Endothelial cell of umbilical vein (primary cell): ENCODE results near the gene ABCC4. TPM values are rescaled to one million over a fixed set of nuclear protein-coding genes. Genes with fewer than 3 reads are reported as not detected.

ENCODE experiments used
- BruUV-seq: library from RNA; stranded (reverse); fragments of 400-500 nt; replicated peaks from 2 replicates; lab custom pipeline; 2021; lab: Mats Ljungman, UMichigan
- CTCF ChIA-PET: fragments of 300-600, 350-600 bp; sonication (Branson Sonifier 250); formaldehyde crosslinking; loops from one replicate; lab custom pipeline; 2021; ENCODE audit warnings: antibody characterized with exemption, inconsistent platforms; lab: Charles Lee
- POLR2A ChIA-PET: fragments of 300-600, 350-600 bp; sonication (Branson Sonifier 250); formaldehyde crosslinking; loops from one replicate; lab custom pipeline; 2021; ENCODE audit warnings: antibody characterized with exemption, inconsistent platforms; lab: Charles Lee
- DNase-seq: peaks from one replicate; pipeline ENCODE4 v3.0.0-alpha.2; 2011; ENCODE audit warnings: low read depth, low spot score
- FAIRE-seq: peaks from 2 replicates; lab custom pipeline; 2011; peaks lifted over from hg19 to GRCh38; lab: Jason Lieb, UNC
- H2AFZ ChIP-seq: 2 replicates; pipeline ENCODE4 v1.6.0; 2012; ENCODE audit warnings: low read depth, low read length, control low read depth, inconsistent platforms
- H3K27ac ChIP-seq: 2 replicates; pipeline ENCODE4 v1.5.1; 2011; ENCODE audit warnings: low read depth, mild to moderate bottlenecking, control low read depth, low read length, moderate library complexity; ENCODE audit not compliant: insufficient read depth
- H3K27me3 ChIP-seq, 2 experiments: 2 replicates each; pipeline versions ENCODE4 v1.6.0 to v1.6.1; 2011; ENCODE audit warnings: low read length in 2 of 2, mixed read lengths in 1 of 2; ENCODE audit not compliant: control insufficient read depth in 2 of 2, insufficient read depth in 2 of 2
- H3K36me3 ChIP-seq, 2 experiments: 2 replicates in 1 of 2; 3 replicates in 1 of 2; pipeline ENCODE4 v1.5.1; 2011; ENCODE audit warnings: low read length in 2 of 2, mild to moderate bottlenecking in 1 of 2, moderate library complexity in 1 of 2; ENCODE audit not compliant: control insufficient read depth in 2 of 2, insufficient read depth in 2 of 2; ENCODE audit errors: extremely low read depth in 1 of 2
- H3K4me1 ChIP-seq: 3 replicates; pipeline ENCODE4 v1.5.1; 2011; ENCODE audit warnings: mild to moderate bottlenecking, low read length; ENCODE audit not compliant: control insufficient read depth, insufficient read depth; ENCODE audit errors: extremely low read depth
- H3K4me2 ChIP-seq: 2 replicates; pipeline ENCODE4 v1.6.1; 2011; ENCODE audit warnings: low read length, control low read depth, mixed read lengths; ENCODE audit not compliant: insufficient read depth
- H3K4me3 ChIP-seq, 3 experiments: fragments of 200-600 bp in 1 of 3; sonication (generic), shearing (Covaris generic) in 1 of 3; replicated peaks in 1 of 3; 2 replicates each; pipeline ENCODE4 v1.5.1; 2011 to 2016; ENCODE audit warnings: control low read depth in 3 of 3, low read length in 3 of 3, mild to moderate bottlenecking in 2 of 3, inconsistent platforms in 1 of 3, low read depth in 1 of 3, moderate library complexity in 1 of 3; ENCODE audit not compliant: insufficient read depth in 1 of 3
- H3K79me2 ChIP-seq: 2 replicates; pipeline ENCODE4 v1.6.0; 2012; ENCODE audit warnings: low read length, inconsistent platforms; ENCODE audit not compliant: control insufficient read depth, insufficient read depth
- H3K9ac ChIP-seq: replicated peaks from 2 replicates; pipeline ENCODE3; 2011; ENCODE audit warnings: low read length, control low read depth; ENCODE audit not compliant: insufficient read depth; ENCODE audit errors: extremely low read depth
- H3K9me1 ChIP-seq: replicated peaks from 3 replicates; pipeline ENCODE4 v1.6.0; 2011; ENCODE audit warnings: mild to moderate bottlenecking, low read length; ENCODE audit not compliant: control insufficient read depth, insufficient read depth; ENCODE audit errors: extremely low read depth
- H3K9me3 ChIP-seq: replicated peaks from 2 replicates; pipeline ENCODE4 v1.5.1; 2012; ENCODE audit warnings: low read length, inconsistent platforms; ENCODE audit not compliant: control insufficient read depth, insufficient read depth
- H4K20me1 ChIP-seq: replicated peaks from 2 replicates; pipeline ENCODE3; 2011; ENCODE audit warnings: mild to moderate bottlenecking, low read length; ENCODE audit not compliant: control insufficient read depth, insufficient read depth; ENCODE audit errors: extremely low read depth
- EZH2 ChIP-seq: IDR thresholded peaks from 2 replicates; pipeline ENCODE4 v1.6.1; 2012; ENCODE audit warnings: borderline replicate concordance, low read depth, mild to moderate bottlenecking, moderate library complexity, low read length, inconsistent platforms; ENCODE audit not compliant: severe bottlenecking
- FOS ChIP-seq: IDR thresholded peaks from 2 replicates; pipeline ENCODE4 v1.6.1; 2011; ENCODE audit warnings: mild to moderate bottlenecking, low read length, moderate library complexity, borderline replicate concordance; ENCODE audit not compliant: insufficient read depth
- GATA2 ChIP-seq: IDR thresholded peaks from 2 replicates; pipeline ENCODE4 v1.7.0; 2011; ENCODE audit warnings: low read depth, mild to moderate bottlenecking, moderate library complexity, mixed read lengths, low read length; ENCODE audit not compliant: insufficient read length, insufficient read depth
- JUN ChIP-seq: IDR thresholded peaks from 2 replicates; pipeline ENCODE4 v1.6.1; 2011; ENCODE audit warnings: borderline replicate concordance, low read depth; ENCODE audit not compliant: insufficient read length, insufficient read depth
- MYC ChIP-seq: IDR thresholded peaks from one replicate; pipeline ENCODE4 v1.6.1; 2011; ENCODE audit warnings: mild to moderate bottlenecking, low read depth, low read length
- POLR2A ChIP-seq: IDR thresholded peaks from 2 replicates; pipeline ENCODE4 v1.6.1; 2012; ENCODE audit warnings: low read depth, mild to moderate bottlenecking, control low read depth, low read length
- POLR2AphosphoS5 ChIP-seq: IDR thresholded peaks from 2 replicates; pipeline ENCODE4 v1.6.1; 2012; ENCODE audit warnings: low read depth, mild to moderate bottlenecking, control low read depth, low read length, moderate library complexity; ENCODE audit not compliant: insufficient read depth
- dilution Hi-C: fragments of 300-500 bp; cut with MboI; formaldehyde crosslinking; loops from one replicate; pipeline ENCODE4 v1.15.0; 2019; ENCODE audit warnings: low sequenced_read_pairs; ENCODE audit not compliant: extremely low pct_ligation_motif_present
- intact Hi-C: fragments of 100-400 bp; cut with micrococcal nuclease; formaldehyde crosslinking; loops from one replicate; pipeline ENCODE4 v1.10.0; 2022
- polyA plus RNA-seq, 4 experiments: library from polyadenylated mRNA; depleted of rRNA in 3 of 4; stranded (reverse) in 3 of 4; unstranded in 1 of 4; fragments of >200 nt; gene quantifications; 2 replicates each; pipeline versions ENCODE4 v1.2.1 to v1.2.3, GENCODE V29; 2011 to 2012; ENCODE audit warnings: missing spikeins in 1 of 4
- total RNA-seq: library from RNA; stranded (reverse); gene quantifications from 2 replicates; pipeline ENCODE4 v1.2.3, GENCODE V29; 2021
- TF ChIP-seq, protein P1 (sequence below), 2 donors: IDR thresholded peaks; 1 replicate in 1 of 2; 2 replicates in 1 of 2; pipeline ENCODE4 v1.5.1; 2011; ENCODE audit warnings: low read length in 2 of 2, mild to moderate bottlenecking in 2 of 2, moderate library complexity in 2 of 2, control low read depth in 1 of 2, inconsistent platforms in 1 of 2, low read depth in 1 of 2; ENCODE audit not compliant: insufficient read depth in 1 of 2; ENCODE audit errors: extremely low read depth in 1 of 2
- TF ChIP-seq, protein P2 (sequence below): IDR thresholded peaks from 2 replicates; pipeline ENCODE4 v1.6.1; 2011; ENCODE audit not compliant: insufficient read depth, insufficient read length

The ABCC4 gene
- total and polyA plus RNA-seq, 2 donors (not counting 3 experiments of a cell fraction or from before 2014, with no cell fraction given) = 9.2 to 15.9 TPM

DNA sequence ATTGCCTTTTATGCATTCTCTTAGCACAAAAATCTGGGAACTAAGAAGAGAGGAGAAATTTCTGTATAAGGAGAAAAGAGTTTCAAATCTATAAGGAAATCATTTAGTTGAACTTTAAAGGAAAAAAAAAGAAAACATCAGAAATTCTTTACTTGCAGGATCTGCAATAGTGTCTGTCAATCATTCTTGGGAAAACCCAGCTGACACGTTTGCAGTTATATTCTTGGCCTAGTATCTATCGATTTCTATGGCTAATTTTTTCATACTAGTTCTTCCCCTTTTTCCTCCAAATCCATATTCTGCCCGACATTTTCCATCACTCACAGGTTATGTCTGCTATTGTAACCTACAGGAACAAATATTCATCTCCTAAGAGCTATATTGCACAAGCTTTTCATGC lies 160.7 kb downstream of the ABCC4 start:
- H3K4me3 ChIP-seq = no peak overlapping the region
- no peaks in the 10 kb centered on the region for H3K27me3 ChIP-seq
- intact Hi-C loops = no loop called here
- H3K79me2 ChIP-seq = no peaks in the 10 kb centered on the region
- H3K4me2 ChIP-seq = no peak overlapping the region
- no peaks in the 10 kb centered on the region for H3K9me3 ChIP-seq
- no peak overlapping the region for H3K27ac ChIP-seq
- H3K9me1 ChIP-seq = no peaks in the 10 kb centered on the region
- no peak for DNase-seq
- no peak overlapping the region for H2AFZ ChIP-seq
- TF ChIP-seq POLR2A (no peak), MYC (no peak), EZH2 (no peak), POLR2AphosphoS5 (no peak), GATA2 (no peak), FOS (no peak), JUN (no peak)
- TF ChIP-seq, protein P1, sequence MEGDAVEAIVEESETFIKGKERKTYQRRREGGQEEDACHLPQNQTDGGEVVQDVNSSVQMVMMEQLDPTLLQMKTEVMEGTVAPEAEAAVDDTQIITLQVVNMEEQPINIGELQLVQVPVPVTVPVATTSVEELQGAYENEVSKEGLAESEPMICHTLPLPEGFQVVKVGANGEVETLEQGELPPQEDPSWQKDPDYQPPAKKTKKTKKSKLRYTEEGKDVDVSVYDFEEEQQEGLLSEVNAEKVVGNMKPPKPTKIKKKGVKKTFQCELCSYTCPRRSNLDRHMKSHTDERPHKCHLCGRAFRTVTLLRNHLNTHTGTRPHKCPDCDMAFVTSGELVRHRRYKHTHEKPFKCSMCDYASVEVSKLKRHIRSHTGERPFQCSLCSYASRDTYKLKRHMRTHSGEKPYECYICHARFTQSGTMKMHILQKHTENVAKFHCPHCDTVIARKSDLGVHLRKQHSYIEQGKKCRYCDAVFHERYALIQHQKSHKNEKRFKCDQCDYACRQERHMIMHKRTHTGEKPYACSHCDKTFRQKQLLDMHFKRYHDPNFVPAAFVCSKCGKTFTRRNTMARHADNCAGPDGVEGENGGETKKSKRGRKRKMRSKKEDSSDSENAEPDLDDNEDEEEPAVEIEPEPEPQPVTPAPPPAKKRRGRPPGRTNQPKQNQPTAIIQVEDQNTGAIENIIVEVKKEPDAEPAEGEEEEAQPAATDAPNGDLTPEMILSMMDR (IDR thresholded peaks at IDR 0.05; ENCODE audit: extremely low read depth in 1 of 2, insufficient read depth in 1 of 2, low read depth in 1 of 2, low read length in 2 of 2) = no peak
- TF ChIP-seq, protein P2, sequence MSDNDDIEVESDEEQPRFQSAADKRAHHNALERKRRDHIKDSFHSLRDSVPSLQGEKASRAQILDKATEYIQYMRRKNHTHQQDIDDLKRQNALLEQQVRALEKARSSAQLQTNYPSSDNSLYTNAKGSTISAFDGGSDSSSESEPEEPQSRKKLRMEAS = no peak
- dilution Hi-C loops = no loop called here
- H3K9ac ChIP-seq = no peak overlapping the region
- FAIRE-seq = no peak
- POLR2A ChIA-PET = no interaction called here
- no peaks in the 10 kb centered on the region for H3K36me3 ChIP-seq
- no peaks in the 10 kb centered on the region for H4K20me1 ChIP-seq
- CTCF ChIA-PET = interaction anchor here (0.7 kb wide), 1 partner anchor 14 kb away, joined by 3 read pairs; no protein-coding TSS in a partner anchor
- peaks cover 9% of the 10 kb centered on the region for H3K4me1 ChIP-seq
- no TSS peak for BruUV-seq
